OCI-LY7 (cell line): Measurements from ENCODE around the gene CACNA1B. TPM values are rescaled to one million over a fixed set of nuclear protein-coding genes. Genes with fewer than 3 reads are reported as not detected.

Experiments used
- BruUV-seq: library from RNA; stranded (reverse); fragments of 400-500 nt; replicated peaks from 2 replicates; lab custom pipeline; 2021; lab: Mats Ljungman, UMichigan
- CTCF ChIA-PET: fragments of 300-600 bp; sonication (Branson Sonifier 250); formaldehyde crosslinking; loops from one replicate; lab custom pipeline; 2022; ENCODE audit warnings: antibody characterized with exemption; ENCODE audit not compliant: unreplicated experiment; lab: Charles Lee
- POLR2A ChIA-PET: fragments of 300-600 bp; sonication (Branson Sonifier 250); formaldehyde crosslinking; loops from one replicate; lab custom pipeline; 2022; ENCODE audit warnings: antibody characterized with exemption; lab: Charles Lee
- DNase-seq: peaks from one replicate; pipeline ENCODE4 v3.0.0-alpha.2; 2015; ENCODE audit warnings: low spot score
- H2AFZ ChIP-seq: fragments of 200-600 bp; sonication (generic), shearing (Covaris generic); 2 replicates; pipeline ENCODE4 v1.6.1; 2014; ENCODE audit warnings: mild to moderate bottlenecking, antibody characterized with exemption, low read length, moderate library complexity
- H3K27ac ChIP-seq: fragments of 200-600 bp; sonication (generic); 2 replicates; pipeline ENCODE4 v1.5.1; 2014; ENCODE audit warnings: mixed run types, low read depth, mild to moderate bottlenecking, moderate library complexity, low read length, inconsistent platforms; ENCODE audit not compliant: poor library complexity, severe bottlenecking
- H3K36me3 ChIP-seq: fragments of 200-600 bp; sonication (generic); 2 replicates; pipeline ENCODE4 v1.6.1; 2014; ENCODE audit warnings: mild to moderate bottlenecking, antibody characterized with exemption, low read length, moderate library complexity, mixed read lengths; ENCODE audit not compliant: insufficient read depth
- H3K4me1 ChIP-seq: fragments of 200-600 bp; sonication (generic); 2 replicates; pipeline ENCODE4 v1.5.1; 2014; ENCODE audit warnings: mild to moderate bottlenecking, low read length; ENCODE audit not compliant: insufficient read depth, poor library complexity, severe bottlenecking
- H3K4me2 ChIP-seq: fragments of 200-600 bp; sonication (generic); 2 replicates; pipeline ENCODE4 v1.6.1; 2014; ENCODE audit warnings: mild to moderate bottlenecking, low read length
- H3K4me3 ChIP-seq: fragments of 200-600 bp; sonication (generic); 2 replicates; pipeline ENCODE4 v1.5.1; 2014; ENCODE audit warnings: mild to moderate bottlenecking, low read depth, low read length; ENCODE audit not compliant: poor library complexity, severe bottlenecking
- H3K79me2 ChIP-seq: fragments of 200-600 bp; sonication (generic); 2 replicates; pipeline ENCODE4 v1.6.1; 2016; ENCODE audit warnings: low read depth, mild to moderate bottlenecking, low read length, moderate library complexity, mixed read lengths; ENCODE audit not compliant: insufficient read depth
- H3K9me2 ChIP-seq: fragments of 200-600 bp; sonication (generic); 2 replicates; pipeline ENCODE4 v1.6.1; 2016; ENCODE audit warnings: mild to moderate bottlenecking, low read length, mixed read lengths; ENCODE audit not compliant: insufficient read depth
- H3K9me3 ChIP-seq: fragments of 200-600 bp; sonication (generic); 2 replicates; pipeline ENCODE4 v1.6.1; 2014; ENCODE audit warnings: mild to moderate bottlenecking, mixed run types, low read length, mixed read lengths
- H4K20me1 ChIP-seq: fragments of 200-600 bp; sonication (generic); 2 replicates; pipeline ENCODE4 v1.6.1; 2014; ENCODE audit warnings: mild to moderate bottlenecking, antibody characterized with exemption, low read length, moderate library complexity, mixed read lengths; ENCODE audit not compliant: insufficient read depth
- CTCF ChIP-seq: fragments of 200-600 bp; sonication (generic); conservative IDR thresholded peaks from 2 replicates; pipeline ENCODE4 v1.5.1; 2014; ENCODE audit warnings: mild to moderate bottlenecking, antibody characterized with exemption, low read length, moderate library complexity, mixed read lengths
- EZH2phosphoT487 ChIP-seq: fragments of 200-600 bp; sonication (generic); IDR thresholded peaks from 2 replicates; pipeline ENCODE4 v1.6.1; 2018; ENCODE audit warnings: low read depth, borderline replicate concordance, mild to moderate bottlenecking, mixed run types, antibody characterized with exemption, low read length, moderate library complexity, mixed read lengths
- intact Hi-C: fragments of 100-400 bp; cut with micrococcal nuclease; formaldehyde crosslinking; loops from one replicate; pipeline ENCODE4 v1.10.0; 2022; ENCODE audit not compliant: unreplicated experiment
- total RNA-seq, 2 experiments: library from RNA; depleted of rRNA in 1 of 2; stranded (reverse); fragments of >200 nt in 1 of 2; shearing (Covaris generic) in 1 of 2; gene quantifications; 2 replicates each; pipeline ENCODE4 v1.2.3, GENCODE V29; 2014 to 2022

The CACNA1B gene
- total RNA-seq, 2 experiments from 2014 or later = not detected

- BruUV-seq = no TSS peak
- intact Hi-C loops = no loop called here
- no peaks in the 10 kb centered on the region for H3K4me1 ChIP-seq
- H3K79me2 ChIP-seq = no peaks in the 10 kb centered on the region
- H3K27ac ChIP-seq = no peak overlapping the region
- TF ChIP-seq EZH2phosphoT487 (no peak), CTCF (no peak)
- no peak for DNase-seq
- H3K36me3 ChIP-seq = peaks cover 59% of the 10 kb centered on the region
- no peaks in the 10 kb centered on the region for H3K9me2 ChIP-seq
- H4K20me1 ChIP-seq = no peaks in the 10 kb centered on the region
- POLR2A ChIA-PET = no interaction called here
- no peak overlapping the region for H2AFZ ChIP-seq
- H3K4me2 ChIP-seq = no peak overlapping the region
- H3K4me3 ChIP-seq = no peak overlapping the region
- no peaks in the 10 kb centered on the region for H3K9me3 ChIP-seq
- CTCF ChIA-PET = no interaction called here
Observed at GRCh38 chr9:137837345-137838278, 40.0 kb upstream of the CACNA1B start.

- BruUV-seq = no TSS peak
- H3K4me2 ChIP-seq = no peak overlapping the region
- no peaks in the 10 kb centered on the region for H3K4me1 ChIP-seq
- H4K20me1 ChIP-seq = no peaks in the 10 kb centered on the region
- no peak for TF ChIP-seq CTCF
- TF ChIP-seq EZH2phosphoT487 = no peak
- H3K9me2 ChIP-seq = no peaks in the 10 kb centered on the region
- no peaks in the 10 kb centered on the region for H3K79me2 ChIP-seq
- ChIA-PET CTCF (no interaction called here), POLR2A (no interaction called here)
- DNase-seq = no peak
- H3K9me3 ChIP-seq = no peaks in the 10 kb centered on the region
- H3K4me3 ChIP-seq = no peak overlapping the region
- H3K27ac ChIP-seq = no peak overlapping the region
- no peak overlapping the region for H2AFZ ChIP-seq
- intact Hi-C loops = no loop called here
- peaks cover 49% of the 10 kb centered on the region for H3K36me3 ChIP-seq
Observed at GRCh38 chr9:137838576-137838975, 39.0 kb upstream of the CACNA1B start.

- ChIA-PET CTCF (no interaction called here), POLR2A (no interaction called here)
- Histone ChIP-seq H3K4me3 (no peak overlapping the region), H3K9me3 (no peaks in the 10 kb centered on the region), H4K20me1 (no peaks in the 10 kb centered on the region), H2AFZ (no peak overlapping the region), H3K4me2 (no peak overlapping the region), H3K36me3 (peaks cover 4% of the 10 kb centered on the region; the same call in 1 of the 2 replicates), H3K9me2 (no peaks in the 10 kb centered on the region), H3K79me2 (no peaks in the 10 kb centered on the region), H3K4me1 (no peaks in the 10 kb centered on the region), H3K27ac (no peak overlapping the region)
- intact Hi-C loops = no loop called here
- no peak for DNase-seq
- TF ChIP-seq CTCF = no peak
- no peak for TF ChIP-seq EZH2phosphoT487
- BruUV-seq = no TSS peak
Observed at GRCh38 chr9:137843355-137843754, 34.2 kb upstream of the CACNA1B start.
